Stimulated activated CD8-positive, alpha-beta memory T cell treated with anti-CD3 and anti-CD28 coated beads, Interleukin-4, amount 100 ng/mL, for 4 hours (primary cell): ENCODE measurements around the gene KIF1B.
A peak's percentile ranks its signal among the peaks of the same experiment; 100 is the strongest.
"Not testable (repeated sequence)": the region's sequence is repeated elsewhere in the genome, so short reads cannot be mapped to it uniquely, and the experiment has no call there.

Experiments
- DNase-seq, 2 donors: peaks; one replicate each; pipeline ENCODE4 v3.0.0-alpha.2; 2020; ENCODE audit warnings: low read depth in 2 of 2, low spot score in 1 of 2

Gene KIF1B

DNA sequence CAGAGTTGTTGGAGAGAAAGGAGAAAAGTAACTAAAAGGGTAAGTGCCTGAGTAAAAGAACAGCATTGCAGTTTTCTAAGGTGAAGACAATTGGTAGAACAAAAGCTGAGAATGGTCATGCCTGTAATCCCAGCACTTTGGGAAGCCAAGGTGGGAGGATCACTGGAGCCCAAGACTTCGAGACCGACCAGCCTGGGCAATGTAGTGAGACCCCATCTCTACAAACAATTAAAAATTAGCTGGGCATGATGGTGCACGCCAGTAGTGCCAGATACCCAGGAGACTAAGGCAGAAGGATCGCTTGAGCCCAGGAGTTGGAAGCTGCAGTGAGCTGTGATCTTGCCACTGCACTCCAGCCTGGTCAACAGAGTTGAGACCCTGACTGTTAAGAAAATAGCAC is 173.3 kb downstream of the KIF1B start:
- DNase-seq, result no peak

DNA sequence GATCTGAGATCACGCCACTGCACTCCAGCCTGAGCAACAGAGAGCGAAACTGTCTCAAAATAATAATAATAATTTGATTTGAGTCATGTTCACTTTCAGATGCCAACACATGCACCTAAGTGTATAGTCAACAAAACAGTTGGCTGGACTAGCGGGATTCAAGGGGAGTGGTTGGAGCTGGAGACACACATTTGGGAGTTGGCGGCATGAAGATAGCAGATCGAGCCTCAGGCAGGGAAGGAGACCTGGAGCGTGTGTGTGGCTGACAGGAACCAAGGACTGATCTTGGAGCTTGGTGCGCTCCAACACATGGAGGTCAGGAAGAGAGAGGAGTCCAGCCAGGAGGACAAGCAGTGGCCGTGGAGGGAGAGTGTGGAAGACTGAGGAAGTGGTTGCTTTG is 173.8 kb downstream of the KIF1B start:
- DNase-seq, result no peak

- no peak for DNase-seq
These were observed 176.6 kb downstream of the KIF1B start for GRCh38 chr1:10386761-10387676.

DNA sequence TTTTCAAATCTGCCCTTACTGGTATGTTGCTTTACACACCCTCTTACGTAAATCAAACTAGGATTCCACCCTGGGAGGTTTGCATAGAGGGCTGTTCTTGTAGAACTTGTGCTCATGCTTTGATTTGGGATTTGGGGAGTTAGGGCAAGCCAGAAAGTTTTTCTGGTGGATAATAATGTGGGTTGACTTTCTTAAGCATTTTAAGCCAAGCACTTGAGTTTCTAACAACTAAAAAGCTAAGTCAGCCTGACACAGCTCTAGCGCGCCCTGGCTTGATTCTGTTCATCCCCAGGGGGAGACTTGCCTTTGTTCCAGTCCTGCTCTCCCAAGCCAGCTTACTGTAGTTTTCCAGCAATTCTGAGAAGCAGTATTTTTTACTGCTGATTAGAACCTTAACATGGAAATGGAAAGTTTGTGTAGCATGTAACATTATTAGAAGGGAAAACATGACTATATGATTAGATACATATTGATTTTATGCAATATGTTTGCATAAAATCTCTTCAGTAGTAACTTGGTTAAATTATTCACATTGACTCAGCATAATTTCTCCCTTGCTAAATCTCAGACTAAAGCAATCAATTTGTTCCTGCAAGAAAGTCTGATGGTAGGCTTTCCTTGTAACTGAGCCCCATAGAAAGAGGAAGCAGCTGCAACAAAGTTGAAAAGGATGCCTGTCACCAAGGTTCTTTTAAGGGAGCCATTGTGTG is 177.5 kb downstream of the KIF1B start:
- DNase-seq, result no peak

DNA sequence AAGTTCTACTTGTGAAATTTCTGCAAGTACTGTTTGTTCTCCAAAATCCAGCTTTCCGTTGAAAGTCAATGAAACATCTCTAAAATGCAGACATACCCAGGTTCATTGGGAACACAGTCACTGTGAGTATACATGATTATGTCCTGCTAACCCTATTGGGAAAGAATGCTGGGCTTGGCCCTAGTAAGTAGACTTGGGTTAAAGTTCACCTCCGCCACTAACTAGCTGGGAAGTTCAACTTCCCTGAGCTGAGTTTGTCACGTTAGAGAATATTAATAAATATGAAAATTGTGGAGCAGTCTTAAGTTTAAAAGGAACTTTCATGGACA is 178.0 kb downstream of the KIF1B start:
- no peak for DNase-seq

GRCh38 chr1:10389271-10389973 is 179.1 kb downstream of the KIF1B start:
- no peak for DNase-seq

GRCh38 chr1:10396870-10397269 is 186.5 kb downstream of the KIF1B start:
- no peak for DNase-seq

DNA sequence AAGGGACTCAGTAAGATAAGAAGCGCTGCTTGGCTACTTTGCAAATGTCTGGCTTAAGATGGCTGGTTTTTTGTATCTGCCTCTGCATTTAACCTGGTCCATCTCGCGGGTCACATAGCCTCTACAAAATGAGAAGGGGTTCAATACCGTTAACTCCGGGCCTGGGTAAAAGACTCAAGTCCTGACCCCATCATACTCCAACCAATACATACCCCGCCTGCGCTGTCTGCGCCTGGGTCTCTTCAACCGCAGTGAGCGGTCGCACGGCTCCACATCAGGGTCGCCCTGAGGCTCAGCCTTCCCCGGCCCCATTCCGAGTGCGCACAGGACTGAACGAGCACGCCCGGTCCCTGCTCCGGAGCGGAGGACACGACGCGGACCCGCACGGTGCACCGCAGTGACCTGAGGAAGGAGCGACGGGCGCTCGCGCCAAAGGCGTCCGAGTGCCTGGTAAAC is 187.9 kb downstream of the KIF1B start:
- no peak for DNase-seq

- DNase-seq, result peak; percentile 92 to 97
These were observed 188.5 kb downstream of the KIF1B start, which contains the start of gene PGD for GRCh38 chr1:10398734-10399443. TSS of gene PGD (plus strand) at chr1:10399064. CDS start at chr1:10399118, 54 bp downstream.

DNA sequence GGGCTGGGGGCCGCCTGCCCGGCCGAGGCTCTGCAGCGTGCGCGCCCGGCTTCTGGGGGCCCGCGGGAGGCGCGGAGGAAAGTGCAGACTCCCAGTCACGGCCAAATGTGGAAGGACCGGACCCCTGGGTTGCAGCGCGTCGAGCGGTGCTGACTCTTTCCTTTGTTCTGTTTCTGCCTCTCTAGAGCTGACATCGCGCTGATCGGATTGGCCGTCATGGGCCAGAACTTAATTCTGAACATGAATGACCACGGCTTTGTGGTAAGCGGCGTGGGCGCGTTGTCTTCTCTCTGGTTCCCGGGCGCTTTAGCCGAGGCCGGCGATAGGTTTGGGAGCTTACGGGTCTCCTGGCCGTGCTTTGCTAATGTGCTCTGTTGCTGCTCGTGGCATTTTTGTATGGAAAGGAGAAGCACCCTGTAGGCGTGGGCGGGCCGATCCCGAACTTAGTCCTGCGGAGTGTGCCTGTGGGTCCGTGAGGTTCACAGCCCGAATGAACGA is 189.1 kb downstream of the KIF1B start:
- no peak for DNase-seq

GRCh38 chr1:10400013-10400412 is 189.6 kb downstream of the KIF1B start:
- no peak for DNase-seq

DNA sequence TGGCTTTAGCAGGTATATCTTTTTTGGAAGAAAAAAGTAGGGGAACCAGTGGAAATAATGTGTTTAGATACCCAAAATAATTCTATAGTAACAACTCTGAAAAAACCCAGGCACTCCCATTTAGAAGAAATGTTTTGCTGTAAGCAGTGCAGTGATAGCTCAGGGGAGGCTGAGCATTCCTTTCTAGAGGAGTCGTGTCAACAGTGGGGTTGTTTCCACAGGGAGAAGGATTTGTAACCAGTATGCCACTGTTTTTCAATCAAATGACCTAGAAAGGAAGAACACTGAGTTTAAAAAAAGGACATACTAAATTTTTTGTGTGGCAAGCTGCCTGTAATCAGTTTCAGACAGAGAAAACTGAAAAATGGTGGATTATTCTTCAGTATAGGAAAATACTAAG is 190.9 kb downstream of the KIF1B start:
- DNase-seq, result no peak

GRCh38 chr1:10402729-10403274 is 192.4 kb downstream of the KIF1B start:
- no peak for DNase-seq

GRCh38 chr1:10407201-10407600 is 196.8 kb downstream of the KIF1B start:
- DNase-seq, result no peak

DNA sequence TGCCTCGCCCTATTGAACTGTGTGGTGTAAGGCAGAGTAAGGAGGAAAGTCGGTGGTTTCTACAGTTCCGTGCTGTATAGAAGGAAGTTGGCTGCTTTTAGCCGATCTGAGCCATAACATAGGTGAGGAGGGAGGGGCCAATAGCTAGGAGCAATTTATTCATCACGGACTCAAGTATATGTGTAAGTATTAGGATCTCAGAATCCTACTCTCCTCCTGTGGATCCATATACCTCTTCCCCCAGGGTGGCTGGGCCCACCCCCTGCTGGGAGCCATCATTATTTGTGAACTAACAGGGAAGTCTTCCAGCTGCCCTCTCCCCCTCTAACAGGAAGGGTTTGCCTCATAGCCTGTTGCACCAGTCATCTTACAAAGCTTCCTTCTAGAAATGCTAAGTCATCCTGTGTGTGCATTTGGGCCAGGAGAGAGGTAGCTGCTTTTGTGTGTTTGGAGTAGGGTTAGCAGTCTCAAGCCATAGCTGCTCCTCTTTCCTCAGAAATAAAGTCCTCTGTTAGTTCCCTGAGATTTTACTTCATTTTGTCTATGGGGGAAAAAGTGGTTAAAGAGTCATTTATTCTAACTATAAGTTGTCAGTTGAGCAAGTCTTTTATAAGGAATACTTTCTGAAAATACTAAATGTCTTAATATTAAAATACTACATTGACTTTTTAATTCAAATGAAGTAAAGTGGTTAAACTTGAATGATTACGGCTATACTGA is 205.0 kb downstream of the KIF1B start:
- DNase-seq, result no peak

DNA sequence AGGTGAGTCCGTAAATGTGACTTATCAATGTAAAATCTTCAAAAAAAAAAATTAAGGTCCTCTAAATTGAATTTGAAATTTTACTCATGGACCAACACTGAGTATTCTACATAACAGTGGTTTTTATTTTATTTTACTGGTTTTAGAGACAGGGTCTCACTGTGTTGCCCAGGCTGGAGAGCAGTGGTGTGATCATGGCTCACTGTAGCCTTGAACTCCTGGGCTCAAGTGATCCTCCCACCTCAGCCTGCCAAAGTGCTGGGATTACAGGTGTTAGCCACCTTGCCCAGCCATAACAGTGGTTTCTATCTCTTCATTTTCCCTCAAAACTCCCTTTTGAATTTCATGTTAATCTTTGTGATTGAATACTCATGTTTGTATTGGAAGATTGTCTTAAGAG is 205.6 kb downstream of the KIF1B start:
- DNase-seq, result not testable (repeated sequence)

DNA sequence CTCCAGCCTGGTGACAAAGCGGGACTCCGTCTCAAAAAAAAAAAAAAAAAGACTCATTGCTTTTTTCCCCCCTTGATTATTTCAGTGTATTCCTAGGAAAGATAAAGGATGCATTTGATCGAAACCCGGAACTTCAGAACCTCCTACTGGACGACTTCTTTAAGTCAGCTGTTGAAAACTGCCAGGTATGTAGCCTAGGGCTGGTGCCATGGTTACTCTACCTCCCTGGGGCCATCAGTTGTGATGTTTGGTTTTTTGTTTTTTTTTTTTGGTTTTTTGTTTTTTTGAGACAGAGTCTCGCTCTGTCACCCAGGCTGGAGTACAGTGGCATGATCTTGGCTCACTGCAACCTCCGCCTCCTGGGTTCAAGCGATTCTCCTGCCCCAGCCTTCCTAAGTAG is 208.4 kb downstream of the KIF1B start:
- not testable (repeated sequence) for DNase-seq

DNA sequence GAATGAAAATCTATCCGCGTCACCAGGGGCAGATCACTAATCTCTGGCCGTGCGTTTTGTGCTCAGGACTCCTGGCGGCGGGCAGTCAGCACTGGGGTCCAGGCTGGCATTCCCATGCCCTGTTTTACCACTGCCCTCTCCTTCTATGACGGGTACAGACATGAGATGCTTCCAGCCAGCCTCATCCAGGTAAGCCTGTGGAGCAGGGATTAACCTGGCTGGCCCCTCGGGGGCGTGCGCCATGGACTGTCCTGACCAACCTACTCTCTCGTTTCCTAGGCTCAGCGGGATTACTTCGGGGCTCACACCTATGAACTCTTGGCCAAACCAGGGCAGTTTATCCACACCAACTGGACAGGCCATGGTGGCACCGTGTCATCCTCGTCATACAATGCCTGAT is 209.0 kb downstream of the KIF1B start:
- DNase-seq, result no peak

GRCh38 chr1:10421637-10422036 is 211.3 kb downstream of the KIF1B start:
- no peak for DNase-seq

GRCh38 chr1:10424034-10424433 is 213.7 kb downstream of the KIF1B start:
- DNase-seq, result no peak
